GM23338 (cell line): Measurements from ENCODE around the gene PRSS21. TPM values are rescaled to one million over a fixed set of nuclear protein-coding genes. Genes with fewer than 3 reads are reported as not detected.

Source experiments
- ATAC-seq: fragments of 200-7000 bp; cut with Tn5 transposase; 3 replicates; pipeline ENCODE4 v1.9.1; 2020
- DNase-seq: peaks from one replicate; pipeline ENCODE4 v3.0.0-alpha.2; 2015; ENCODE audit warnings: low spot score
- H2AFZ ChIP-seq: fragments of 200-600 bp; sonication (generic); 2 replicates; pipeline ENCODE4 v1.8.0; 2016; ENCODE audit warnings: antibody characterized with exemption, mild to moderate bottlenecking, moderate library complexity
- H3F3A ChIP-seq: fragments of 200-600 bp; sonication (generic); replicated peaks from 2 replicates; pipeline ENCODE4 v1.8.0; 2017; ENCODE audit warnings: antibody characterized with exemption, mixed run types, low read depth
- H3K27ac ChIP-seq: fragments of 200-600 bp; sonication (generic); 2 replicates; pipeline ENCODE4 v1.6.1; 2016; ENCODE audit warnings: low read depth
- H3K27me3 ChIP-seq: fragments of 200-600 bp; sonication (generic); 2 replicates; pipeline ENCODE4 v1.8.0; 2016; ENCODE audit warnings: mild to moderate bottlenecking, mixed run types, moderate library complexity; ENCODE audit not compliant: insufficient read depth
- H3K36me3 ChIP-seq: fragments of 200-600 bp; sonication (generic); 2 replicates; pipeline ENCODE4 v1.8.0; 2016; ENCODE audit warnings: mild to moderate bottlenecking; ENCODE audit not compliant: insufficient read depth
- H3K4me1 ChIP-seq: fragments of 200-600 bp; sonication (generic); 2 replicates; pipeline ENCODE4 v1.8.0; 2016; ENCODE audit warnings: mild to moderate bottlenecking, moderate library complexity; ENCODE audit not compliant: insufficient read depth
- H3K4me2 ChIP-seq: fragments of 200-600 bp; sonication (generic); 2 replicates; pipeline ENCODE4 v1.7.1; 2017; ENCODE audit warnings: mixed run types
- H3K4me3 ChIP-seq: fragments of 200-600 bp; sonication (generic); 2 replicates; pipeline ENCODE4 v1.6.1; 2016; ENCODE audit warnings: mixed run types
- H3K79me2 ChIP-seq: fragments of 200-600 bp; sonication (generic); replicated peaks from 2 replicates; pipeline ENCODE4 v1.8.0; 2017; ENCODE audit warnings: mild to moderate bottlenecking; ENCODE audit not compliant: insufficient read depth
- H3K9me2 ChIP-seq: fragments of 200-600 bp; sonication (generic); 2 replicates; pipeline ENCODE4 v1.8.0; 2017; ENCODE audit not compliant: insufficient read depth
- H4K20me1 ChIP-seq: fragments of 200-600 bp; sonication (generic); replicated peaks from 2 replicates; pipeline ENCODE4 v1.8.0; 2017; ENCODE audit warnings: mild to moderate bottlenecking; ENCODE audit not compliant: insufficient read depth
- H3K27ac Mint-ChIP-seq: 2 replicates; pipeline ENCODE4 v1.8.0; 2020; ENCODE audit warnings: inconsistent platforms, mild to moderate bottlenecking, moderate library complexity, mixed read lengths
- H3K27me3 Mint-ChIP-seq: 3 replicates; pipeline ENCODE4 v1.8.0; 2022; ENCODE audit warnings: low read depth, mild to moderate bottlenecking, moderate library complexity, mixed read lengths, inconsistent platforms; ENCODE audit not compliant: insufficient read depth, poor library complexity
- H3K36me3 Mint-ChIP-seq: 3 replicates; pipeline ENCODE4 v1.8.0; 2021; ENCODE audit warnings: low read depth, mild to moderate bottlenecking, inconsistent platforms, moderate library complexity, mixed read lengths
- H3K4me1 Mint-ChIP-seq: 3 replicates; pipeline ENCODE4 v1.8.0; 2020; ENCODE audit warnings: mild to moderate bottlenecking, inconsistent platforms, mixed read lengths
- H3K4me3 Mint-ChIP-seq: 3 replicates; pipeline ENCODE4 v1.8.0; 2021; ENCODE audit warnings: moderate library complexity, mild to moderate bottlenecking, inconsistent platforms, mixed read lengths
- H3K9me3 Mint-ChIP-seq: 3 replicates; pipeline ENCODE4 v1.8.0; 2020; ENCODE audit warnings: moderate library complexity, mild to moderate bottlenecking, inconsistent platforms, mixed read lengths
- CREB1 ChIP-seq: fragments of 250-450 bp; sonication (Bioruptor Pico); IDR thresholded peaks from 2 replicates; pipeline ENCODE4 v1.5.0; 2020; ENCODE audit warnings: low read depth, mild to moderate bottlenecking, moderate library complexity
- EZH2 ChIP-seq: fragments of 200-600 bp; sonication (generic); IDR thresholded peaks from one replicate; pipeline ENCODE4 v1.8.0; 2017; ENCODE audit warnings: antibody characterized with exemption, mild to moderate bottlenecking, low read depth; ENCODE audit not compliant: unreplicated experiment
- EZH2phosphoT487 ChIP-seq: fragments of 200-600 bp; sonication (generic); IDR thresholded peaks from one replicate; pipeline ENCODE4 v1.8.1; 2018; ENCODE audit warnings: antibody characterized with exemption; ENCODE audit not compliant: unreplicated experiment
- JUNB ChIP-seq: IDR thresholded peaks from one replicate; pipeline ENCODE4 v1.6.1; 2016; ENCODE audit warnings: antibody characterized with exemption; ENCODE audit not compliant: unreplicated experiment
- NANOG ChIP-seq: IDR thresholded peaks from 2 replicates; pipeline ENCODE4 v1.6.1; 2016; ENCODE audit warnings: antibody characterized with exemption, borderline replicate concordance
- POLR2AphosphoS5 ChIP-seq: IDR thresholded peaks from 2 replicates; pipeline ENCODE4 v1.6.1; 2016; ENCODE audit warnings: antibody characterized with exemption, low read depth
- STAT1 ChIP-seq: IDR thresholded peaks from one replicate; pipeline ENCODE4 v1.6.1; 2016; ENCODE audit warnings: antibody characterized with exemption; ENCODE audit not compliant: unreplicated experiment
- ZNF114 ChIP-seq: fragments of 250-450 bp; sonication (Bioruptor Pico); IDR thresholded peaks from 2 replicates; pipeline ENCODE4 v1.5.0; 2020; ENCODE audit warnings: mild to moderate bottlenecking, moderate library complexity
- ZNF331 ChIP-seq: fragments of 250-450 bp; sonication (Bioruptor Pico); IDR thresholded peaks from 2 replicates; pipeline ENCODE4 v1.5.0; 2020; ENCODE audit warnings: low read depth, mild to moderate bottlenecking, moderate library complexity
- polyA plus RNA-seq: library from polyadenylated mRNA; unstranded; fragments of >200 nt; fragmentation: Nextera tagmentation; extraction: Ambion mirVana; gene quantifications from 2 replicates; pipeline ENCODE4 v1.2.1, GENCODE V29; 2016
- total RNA-seq: library from RNA; depleted of rRNA; stranded (reverse); fragments of >200 nt; shearing (Covaris generic); gene quantifications from 2 replicates; pipeline ENCODE4 v1.2.3, GENCODE V29; 2014
- TF ChIP-seq, protein P1 (sequence below): IDR thresholded peaks from 2 replicates; pipeline ENCODE4 v1.6.1; 2016; ENCODE audit warnings: antibody characterized with exemption
- TF ChIP-seq, protein P2 (sequence below): IDR thresholded peaks from one replicate; pipeline ENCODE4 v1.6.1; 2018; ENCODE audit warnings: antibody characterized with exemption; ENCODE audit not compliant: unreplicated experiment
- TF ChIP-seq, protein P3 (sequence below): fragments of 250-450 bp; sonication (Bioruptor Pico); IDR thresholded peaks from 2 replicates; pipeline ENCODE4 v1.5.0; 2020; ENCODE audit warnings: mild to moderate bottlenecking, moderate library complexity
- TF ChIP-seq, protein P4 (sequence below), 2 experiments: fragments of 200-600 bp in 1 of 2; sonication (generic) in 1 of 2; conservative IDR thresholded peaks; 2 replicates each; pipeline versions ENCODE4 v1.5.1 to v1.6.1; 2016 to 2017; ENCODE audit warnings: antibody characterized with exemption in 2 of 2, low read depth in 2 of 2, mild to moderate bottlenecking in 2 of 2, moderate library complexity in 1 of 2

PRSS21 gene
- total and polyA plus RNA-seq, 2 experiments from 2014 or later: 2.4 to 3.1 TPM

DNA sequence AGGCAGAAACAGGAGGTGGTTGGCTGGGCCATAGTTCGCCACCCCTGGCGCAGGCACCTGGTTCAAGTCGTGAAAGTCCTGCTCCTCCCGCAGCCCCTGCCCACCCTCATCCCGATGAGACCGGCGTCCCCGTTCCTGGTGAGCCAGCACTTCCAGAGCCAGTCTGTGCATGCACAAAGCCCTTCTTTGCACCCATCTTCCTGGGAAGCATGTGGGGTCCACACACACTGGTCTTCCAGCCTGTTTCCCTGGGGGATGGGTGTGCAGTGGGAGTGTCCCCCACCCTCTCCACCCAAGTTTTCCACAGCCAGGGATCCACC, 11.4 kb downstream of the PRSS21 start:
- Histone ChIP-seq H3K4me1 (no peaks in the 10 kb centered on the region), H3K9me2 (no peaks in the 10 kb centered on the region), H3K4me3 (no peak overlapping the region), H4K20me1 (no peaks in the 10 kb centered on the region), H3F3A (no peaks in the 10 kb centered on the region), H3K4me2 (no peak overlapping the region), H2AFZ (no peak overlapping the region), H3K27me3 (no peaks in the 10 kb centered on the region), H3K27ac (no peak overlapping the region), H3K79me2 (no peaks in the 10 kb centered on the region), H3K36me3 (no peaks in the 10 kb centered on the region)
- H3K27me3 Mint-ChIP-seq: peaks cover 9% of the 10 kb centered on the region
- H3K4me1 Mint-ChIP-seq: no peaks in the 10 kb centered on the region
- no peak overlapping the region for H3K27ac Mint-ChIP-seq
- no peaks in the 10 kb centered on the region for H3K36me3 Mint-ChIP-seq
- ATAC-seq: no peak
- no peaks in the 10 kb centered on the region; the same call in 2 of the 3 replicates for H3K9me3 Mint-ChIP-seq
- H3K4me3 Mint-ChIP-seq: no peak overlapping the region
- no peak for TF ChIP-seq ZNF331 (CRISPR knock-in tag)
- no peak for TF ChIP-seq POLR2AphosphoS5
- TF ChIP-seq EZH2: no peak
- TF ChIP-seq CREB1 (CRISPR knock-in tag): no peak
- TF ChIP-seq ZNF114 (CRISPR knock-in tag): no peak
- TF ChIP-seq, protein P1, sequence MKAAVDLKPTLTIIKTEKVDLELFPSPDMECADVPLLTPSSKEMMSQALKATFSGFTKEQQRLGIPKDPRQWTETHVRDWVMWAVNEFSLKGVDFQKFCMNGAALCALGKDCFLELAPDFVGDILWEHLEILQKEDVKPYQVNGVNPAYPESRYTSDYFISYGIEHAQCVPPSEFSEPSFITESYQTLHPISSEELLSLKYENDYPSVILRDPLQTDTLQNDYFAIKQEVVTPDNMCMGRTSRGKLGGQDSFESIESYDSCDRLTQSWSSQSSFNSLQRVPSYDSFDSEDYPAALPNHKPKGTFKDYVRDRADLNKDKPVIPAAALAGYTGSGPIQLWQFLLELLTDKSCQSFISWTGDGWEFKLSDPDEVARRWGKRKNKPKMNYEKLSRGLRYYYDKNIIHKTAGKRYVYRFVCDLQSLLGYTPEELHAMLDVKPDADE: no peak
- no peak for TF ChIP-seq NANOG
- TF ChIP-seq, protein P2, sequence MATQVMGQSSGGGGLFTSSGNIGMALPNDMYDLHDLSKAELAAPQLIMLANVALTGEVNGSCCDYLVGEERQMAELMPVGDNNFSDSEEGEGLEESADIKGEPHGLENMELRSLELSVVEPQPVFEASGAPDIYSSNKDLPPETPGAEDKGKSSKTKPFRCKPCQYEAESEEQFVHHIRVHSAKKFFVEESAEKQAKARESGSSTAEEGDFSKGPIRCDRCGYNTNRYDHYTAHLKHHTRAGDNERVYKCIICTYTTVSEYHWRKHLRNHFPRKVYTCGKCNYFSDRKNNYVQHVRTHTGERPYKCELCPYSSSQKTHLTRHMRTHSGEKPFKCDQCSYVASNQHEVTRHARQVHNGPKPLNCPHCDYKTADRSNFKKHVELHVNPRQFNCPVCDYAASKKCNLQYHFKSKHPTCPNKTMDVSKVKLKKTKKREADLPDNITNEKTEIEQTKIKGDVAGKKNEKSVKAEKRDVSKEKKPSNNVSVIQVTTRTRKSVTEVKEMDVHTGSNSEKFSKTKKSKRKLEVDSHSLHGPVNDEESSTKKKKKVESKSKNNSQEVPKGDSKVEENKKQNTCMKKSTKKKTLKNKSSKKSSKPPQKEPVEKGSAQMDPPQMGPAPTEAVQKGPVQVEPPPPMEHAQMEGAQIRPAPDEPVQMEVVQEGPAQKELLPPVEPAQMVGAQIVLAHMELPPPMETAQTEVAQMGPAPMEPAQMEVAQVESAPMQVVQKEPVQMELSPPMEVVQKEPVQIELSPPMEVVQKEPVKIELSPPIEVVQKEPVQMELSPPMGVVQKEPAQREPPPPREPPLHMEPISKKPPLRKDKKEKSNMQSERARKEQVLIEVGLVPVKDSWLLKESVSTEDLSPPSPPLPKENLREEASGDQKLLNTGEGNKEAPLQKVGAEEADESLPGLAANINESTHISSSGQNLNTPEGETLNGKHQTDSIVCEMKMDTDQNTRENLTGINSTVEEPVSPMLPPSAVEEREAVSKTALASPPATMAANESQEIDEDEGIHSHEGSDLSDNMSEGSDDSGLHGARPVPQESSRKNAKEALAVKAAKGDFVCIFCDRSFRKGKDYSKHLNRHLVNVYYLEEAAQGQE: no peak
- no peak for TF ChIP-seq STAT1
- TF ChIP-seq, protein P3, sequence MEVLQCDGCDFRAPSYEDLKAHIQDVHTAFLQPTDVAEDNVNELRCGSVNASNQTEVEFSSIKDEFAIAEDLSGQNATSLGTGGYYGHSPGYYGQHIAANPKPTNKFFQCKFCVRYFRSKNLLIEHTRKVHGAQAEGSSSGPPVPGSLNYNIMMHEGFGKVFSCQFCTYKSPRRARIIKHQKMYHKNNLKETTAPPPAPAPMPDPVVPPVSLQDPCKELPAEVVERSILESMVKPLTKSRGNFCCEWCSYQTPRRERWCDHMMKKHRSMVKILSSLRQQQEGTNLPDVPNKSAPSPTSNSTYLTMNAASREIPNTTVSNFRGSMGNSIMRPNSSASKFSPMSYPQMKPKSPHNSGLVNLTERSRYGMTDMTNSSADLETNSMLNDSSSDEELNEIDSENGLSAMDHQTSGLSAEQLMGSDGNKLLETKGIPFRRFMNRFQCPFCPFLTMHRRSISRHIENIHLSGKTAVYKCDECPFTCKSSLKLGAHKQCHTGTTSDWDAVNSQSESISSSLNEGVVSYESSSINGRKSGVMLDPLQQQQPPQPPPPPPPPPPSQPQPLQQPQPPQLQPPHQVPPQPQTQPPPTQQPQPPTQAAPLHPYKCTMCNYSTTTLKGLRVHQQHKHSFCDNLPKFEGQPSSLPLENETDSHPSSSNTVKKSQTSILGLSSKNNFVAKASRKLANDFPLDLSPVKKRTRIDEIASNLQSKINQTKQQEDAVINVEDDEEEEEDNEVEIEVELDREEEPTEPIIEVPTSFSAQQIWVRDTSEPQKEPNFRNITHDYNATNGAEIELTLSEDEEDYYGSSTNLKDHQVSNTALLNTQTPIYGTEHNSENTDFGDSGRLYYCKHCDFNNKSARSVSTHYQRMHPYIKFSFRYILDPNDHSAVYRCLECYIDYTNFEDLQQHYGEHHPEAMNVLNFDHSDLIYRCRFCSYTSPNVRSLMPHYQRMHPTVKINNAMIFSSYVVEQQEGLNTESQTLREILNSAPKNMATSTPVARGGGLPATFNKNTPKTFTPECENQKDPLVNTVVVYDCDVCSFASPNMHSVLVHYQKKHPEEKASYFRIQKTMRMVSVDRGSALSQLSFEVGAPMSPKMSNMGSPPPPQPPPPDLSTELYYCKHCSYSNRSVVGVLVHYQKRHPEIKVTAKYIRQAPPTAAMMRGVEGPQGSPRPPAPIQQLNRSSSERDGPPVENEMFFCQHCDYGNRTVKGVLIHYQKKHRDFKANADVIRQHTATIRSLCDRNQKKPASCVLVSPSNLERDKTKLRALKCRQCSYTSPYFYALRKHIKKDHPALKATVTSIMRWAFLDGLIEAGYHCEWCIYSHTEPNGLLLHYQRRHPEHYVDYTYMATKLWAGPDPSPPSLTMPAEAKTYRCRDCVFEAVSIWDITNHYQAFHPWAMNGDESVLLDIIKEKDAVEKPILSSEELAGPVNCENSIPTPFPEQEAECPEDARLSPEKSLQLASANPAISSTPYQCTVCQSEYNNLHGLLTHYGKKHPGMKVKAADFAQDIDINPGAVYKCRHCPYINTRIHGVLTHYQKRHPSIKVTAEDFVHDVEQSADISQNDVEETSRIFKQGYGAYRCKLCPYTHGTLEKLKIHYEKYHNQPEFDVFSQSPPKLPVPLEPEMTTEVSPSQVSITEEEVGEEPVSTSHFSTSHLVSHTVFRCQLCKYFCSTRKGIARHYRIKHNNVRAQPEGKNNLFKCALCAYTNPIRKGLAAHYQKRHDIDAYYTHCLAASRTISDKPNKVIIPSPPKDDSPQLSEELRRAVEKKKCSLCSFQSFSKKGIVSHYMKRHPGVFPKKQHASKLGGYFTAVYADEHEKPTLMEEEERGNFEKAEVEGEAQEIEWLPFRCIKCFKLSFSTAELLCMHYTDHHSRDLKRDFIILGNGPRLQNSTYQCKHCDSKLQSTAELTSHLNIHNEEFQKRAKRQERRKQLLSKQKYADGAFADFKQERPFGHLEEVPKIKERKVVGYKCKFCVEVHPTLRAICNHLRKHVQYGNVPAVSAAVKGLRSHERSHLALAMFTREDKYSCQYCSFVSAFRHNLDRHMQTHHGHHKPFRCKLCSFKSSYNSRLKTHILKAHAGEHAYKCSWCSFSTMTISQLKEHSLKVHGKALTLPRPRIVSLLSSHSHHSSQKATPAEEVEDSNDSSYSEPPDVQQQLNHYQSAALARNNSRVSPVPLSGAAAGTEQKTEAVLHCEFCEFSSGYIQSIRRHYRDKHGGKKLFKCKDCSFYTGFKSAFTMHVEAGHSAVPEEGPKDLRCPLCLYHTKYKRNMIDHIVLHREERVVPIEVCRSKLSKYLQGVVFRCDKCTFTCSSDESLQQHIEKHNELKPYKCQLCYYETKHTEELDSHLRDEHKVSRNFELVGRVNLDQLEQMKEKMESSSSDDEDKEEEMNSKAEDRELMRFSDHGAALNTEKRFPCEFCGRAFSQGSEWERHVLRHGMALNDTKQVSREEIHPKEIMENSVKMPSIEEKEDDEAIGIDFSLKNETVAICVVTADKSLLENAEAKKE (CRISPR knock-in tag): no peak
- TF ChIP-seq, protein P4, sequence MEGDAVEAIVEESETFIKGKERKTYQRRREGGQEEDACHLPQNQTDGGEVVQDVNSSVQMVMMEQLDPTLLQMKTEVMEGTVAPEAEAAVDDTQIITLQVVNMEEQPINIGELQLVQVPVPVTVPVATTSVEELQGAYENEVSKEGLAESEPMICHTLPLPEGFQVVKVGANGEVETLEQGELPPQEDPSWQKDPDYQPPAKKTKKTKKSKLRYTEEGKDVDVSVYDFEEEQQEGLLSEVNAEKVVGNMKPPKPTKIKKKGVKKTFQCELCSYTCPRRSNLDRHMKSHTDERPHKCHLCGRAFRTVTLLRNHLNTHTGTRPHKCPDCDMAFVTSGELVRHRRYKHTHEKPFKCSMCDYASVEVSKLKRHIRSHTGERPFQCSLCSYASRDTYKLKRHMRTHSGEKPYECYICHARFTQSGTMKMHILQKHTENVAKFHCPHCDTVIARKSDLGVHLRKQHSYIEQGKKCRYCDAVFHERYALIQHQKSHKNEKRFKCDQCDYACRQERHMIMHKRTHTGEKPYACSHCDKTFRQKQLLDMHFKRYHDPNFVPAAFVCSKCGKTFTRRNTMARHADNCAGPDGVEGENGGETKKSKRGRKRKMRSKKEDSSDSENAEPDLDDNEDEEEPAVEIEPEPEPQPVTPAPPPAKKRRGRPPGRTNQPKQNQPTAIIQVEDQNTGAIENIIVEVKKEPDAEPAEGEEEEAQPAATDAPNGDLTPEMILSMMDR (conservative IDR thresholded peaks at IDR 0.05; ENCODE audit: low read depth in 2 of 2): no peak
- TF ChIP-seq EZH2phosphoT487: no peak
- no peak for TF ChIP-seq JUNB
- no peak for DNase-seq
